T-helper 1 cell (primary cell): Measurements from ENCODE around the gene ADAMTSL3.

ENCODE experiments used
- DNase-seq, 5 donors: peaks; one replicate each; pipeline ENCODE4 v3.0.0-alpha.2; 2012 to 2020

The ADAMTSL3 gene

GRCh38 chr15:83887404-83887803, 233.5 kb downstream of the ADAMTSL3 start:
- DNase-seq: no peak

- no peak for DNase-seq
Measured at GRCh38 chr15:83887961-83888360, 234.0 kb downstream of the ADAMTSL3 start.

DNA sequence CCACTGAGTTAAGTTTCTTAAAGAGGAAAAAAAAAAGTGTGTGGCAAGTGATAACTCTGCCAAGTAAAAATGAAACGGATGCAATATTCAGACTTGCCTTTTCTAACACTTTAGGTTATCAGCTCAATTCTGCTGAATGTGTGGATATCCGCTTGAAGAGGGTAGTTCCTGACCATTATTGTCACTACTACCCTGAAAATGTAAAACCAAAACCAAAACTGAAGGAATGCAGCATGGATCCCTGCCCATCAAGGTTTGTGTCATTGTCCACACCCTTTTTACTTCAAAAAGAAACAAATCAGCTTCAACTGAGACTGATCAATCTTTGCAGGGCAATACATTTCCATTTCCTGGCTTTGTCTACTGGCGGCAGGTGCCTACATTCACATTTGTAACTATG, 236.1 kb downstream of the ADAMTSL3 start:
- DNase-seq: peak in 1 of 5 donors; percentile 23

DNA sequence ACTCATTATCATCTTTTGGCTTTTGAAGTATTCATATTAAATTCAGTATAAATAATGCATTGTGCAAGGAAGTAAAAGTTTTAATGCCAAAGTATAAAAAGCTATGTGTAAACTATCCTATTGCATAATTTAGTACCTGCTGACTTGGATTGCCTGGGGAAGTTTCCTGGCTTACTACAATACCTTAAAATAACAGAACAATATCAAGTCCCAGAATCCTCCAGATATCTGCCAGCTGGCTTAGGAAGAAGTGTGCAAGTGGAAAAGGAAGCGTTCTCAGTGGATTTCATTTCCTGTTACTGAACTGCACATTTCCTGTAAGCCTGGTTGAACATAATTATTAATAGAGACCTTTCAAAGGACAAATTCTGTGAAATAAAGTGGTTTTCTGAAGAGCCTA, 236.7 kb downstream of the ADAMTSL3 start:
- no peak for DNase-seq

GRCh38 chr15:83892498-83892897, 238.6 kb downstream of the ADAMTSL3 start:
- DNase-seq: no peak

GRCh38 chr15:83893308-83893707, 239.4 kb downstream of the ADAMTSL3 start:
- DNase-seq: no peak

DNA sequence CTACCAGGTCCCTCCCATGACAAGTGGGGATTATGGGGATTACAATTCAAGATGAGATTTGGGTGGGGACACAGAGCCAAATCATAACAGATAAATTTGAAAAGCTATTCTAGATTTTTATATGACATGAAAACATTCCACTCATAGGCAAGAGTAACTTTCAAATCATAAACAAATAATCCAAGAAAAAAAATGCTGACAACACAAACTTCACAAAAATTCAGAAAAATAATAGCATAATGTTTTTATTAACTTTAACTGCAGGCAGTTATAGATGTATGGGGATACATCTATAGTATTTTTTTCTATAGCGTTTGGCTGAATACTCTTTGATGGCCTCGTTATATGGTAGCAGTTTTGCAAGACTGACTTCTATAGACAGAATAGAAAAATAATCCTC, 243.1 kb downstream of the ADAMTSL3 start:
- no peak for DNase-seq

DNA sequence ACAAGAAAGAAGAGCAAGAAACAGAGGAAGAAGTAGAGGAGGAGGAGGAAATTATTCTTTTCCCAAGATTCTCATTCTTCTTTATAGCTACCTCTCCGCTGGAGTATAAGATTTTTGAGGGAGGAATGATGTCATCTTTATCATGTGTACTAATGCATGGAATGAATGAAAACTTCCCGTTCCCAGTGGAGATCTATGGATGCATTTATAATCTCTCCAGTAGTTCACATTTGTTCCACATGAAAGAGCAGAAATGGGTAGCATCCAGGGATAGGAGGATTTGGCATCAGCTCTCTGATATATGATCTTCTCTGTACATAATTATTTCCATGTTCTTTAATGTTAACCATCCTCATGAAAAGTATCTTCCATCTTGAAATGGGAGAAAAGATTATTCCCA, 244.4 kb downstream of the ADAMTSL3 start:
- DNase-seq: no peak

- DNase-seq: no peak
Measured at GRCh38 chr15:83899670-83900069, 245.7 kb downstream of the ADAMTSL3 start.

DNA sequence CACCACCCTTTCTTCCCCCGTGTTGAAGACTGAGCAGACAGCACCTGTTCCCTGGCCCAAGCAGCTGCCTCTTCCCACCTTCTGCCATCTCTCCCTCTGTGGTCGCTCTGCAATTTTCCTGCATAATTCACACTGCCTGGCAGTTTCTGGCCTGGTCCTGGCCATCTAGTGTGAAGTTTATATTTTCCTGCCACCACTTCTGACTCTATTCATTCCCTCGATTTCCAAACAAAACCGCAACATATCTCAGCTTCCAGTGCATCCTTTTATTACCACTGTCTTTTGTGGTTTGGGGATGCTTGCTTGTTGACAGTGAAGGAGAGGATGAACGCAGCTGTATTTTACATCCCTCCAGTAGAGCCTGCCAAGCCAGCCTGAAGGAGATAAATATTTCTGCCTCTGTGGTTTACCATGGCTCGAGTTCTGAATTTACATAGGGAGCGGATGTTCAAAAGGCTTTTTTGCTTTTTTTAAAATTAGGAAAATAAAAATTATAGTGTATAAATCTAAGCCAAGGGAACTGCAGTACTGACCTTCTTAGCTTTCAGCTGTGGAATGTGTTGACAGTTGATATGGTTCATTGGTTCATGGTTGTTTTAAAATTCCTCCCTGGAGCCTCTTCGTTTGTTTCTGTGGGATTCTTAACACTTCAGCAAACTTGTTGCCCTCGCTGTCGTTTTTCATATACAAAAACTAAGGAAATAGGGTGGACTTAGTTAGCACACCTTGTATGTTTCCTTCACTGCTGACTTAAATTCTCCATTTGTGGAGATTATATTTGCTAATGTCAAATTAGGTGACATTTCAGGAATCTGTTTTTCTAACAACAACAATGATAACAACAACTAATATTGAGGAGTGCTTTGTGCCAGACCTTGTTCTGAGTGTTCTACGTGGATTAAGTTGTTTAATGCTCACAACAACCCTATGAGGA, 250.5 kb downstream of the ADAMTSL3 start:
- DNase-seq: no peak

- DNase-seq: no peak
Measured at GRCh38 chr15:83905556-83906273, 251.8 kb downstream of the ADAMTSL3 start.

- DNase-seq: no peak
Measured at GRCh38 chr15:83911345-83911744, 257.4 kb downstream of the ADAMTSL3 start.

DNA sequence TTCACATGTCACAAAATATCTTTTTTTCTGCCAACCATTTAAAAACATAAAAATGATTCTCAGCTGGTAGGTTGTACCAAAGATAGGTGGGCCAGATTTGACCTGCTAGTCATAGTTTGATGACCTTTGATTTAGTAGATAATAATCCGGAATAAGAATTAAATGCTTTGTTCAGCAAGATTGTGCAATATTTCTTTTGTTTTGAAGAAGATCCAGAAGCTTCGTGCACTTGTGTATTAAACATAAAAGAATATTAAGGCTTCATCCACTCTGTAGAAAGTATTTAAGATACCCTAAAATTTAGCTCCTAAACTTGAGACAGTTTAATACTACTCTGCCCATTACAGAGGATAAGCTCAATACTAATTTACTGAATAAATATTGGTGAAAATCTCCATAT, 258.4 kb downstream of the ADAMTSL3 start:
- DNase-seq: no peak

GRCh38 chr15:83913034-83913632, 259.2 kb downstream of the ADAMTSL3 start:
- DNase-seq: no peak

DNA sequence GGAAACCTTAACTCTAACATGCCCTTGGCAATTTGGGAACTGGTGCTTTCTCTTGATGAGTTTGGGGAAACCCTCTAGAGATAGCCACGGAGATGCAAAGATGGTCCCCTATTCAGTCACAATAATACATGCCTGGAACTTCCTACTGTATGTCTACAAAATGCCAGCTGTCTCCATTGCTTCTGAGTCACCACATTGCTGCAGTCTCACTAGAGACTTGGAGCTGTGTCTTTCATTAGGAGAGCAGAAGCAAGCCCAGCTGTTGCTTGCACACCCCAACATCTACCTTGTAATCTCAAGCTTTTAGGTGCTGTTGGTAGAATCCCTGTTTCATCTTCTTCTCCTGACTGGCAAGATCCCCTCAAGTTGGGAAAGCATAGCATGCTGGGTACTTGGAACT, 261.0 kb downstream of the ADAMTSL3 start:
- no peak for DNase-seq

DNA sequence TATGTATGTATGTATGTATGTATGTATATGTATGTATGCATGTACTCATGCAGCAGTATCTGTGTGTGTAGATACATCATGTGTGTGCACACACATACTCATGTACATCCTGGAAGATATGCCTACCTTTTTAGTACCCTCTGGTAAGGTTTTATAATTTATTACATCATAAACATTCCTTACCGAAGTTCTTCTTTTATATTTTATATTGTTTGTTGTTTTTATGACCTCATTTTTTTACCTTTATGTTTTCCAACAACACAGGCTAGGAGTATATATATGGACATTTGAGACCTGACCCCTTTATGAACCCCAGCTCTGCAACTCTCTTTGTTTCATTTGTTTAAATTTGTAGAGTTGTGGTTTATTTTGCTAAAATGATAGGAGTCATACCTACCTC, 263.5 kb downstream of the ADAMTSL3 start:
- DNase-seq: no peak

DNA sequence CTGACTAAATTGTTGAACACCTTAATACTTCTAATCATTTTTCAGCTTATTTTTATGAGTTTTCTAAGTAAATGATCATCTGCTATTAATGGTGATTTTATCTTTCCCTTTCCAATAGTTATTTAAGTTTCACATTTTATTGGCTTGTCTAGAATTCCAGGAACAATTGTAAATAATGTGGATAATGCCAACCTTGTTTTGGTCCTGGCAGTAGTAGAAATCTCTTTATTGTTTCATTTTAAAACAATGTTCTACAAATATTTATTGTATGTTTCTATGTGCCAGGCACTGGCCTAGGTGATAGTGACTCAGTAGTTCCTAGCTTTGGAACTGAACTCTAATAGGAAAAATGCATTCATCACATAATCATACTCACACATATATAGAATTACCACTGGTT, 264.1 kb downstream of the ADAMTSL3 start:
- no peak for DNase-seq

- peak in 1 of 5 donors; percentile 46 for DNase-seq
Measured at GRCh38 chr15:83919319-83919830, 265.5 kb downstream of the ADAMTSL3 start.

DNA sequence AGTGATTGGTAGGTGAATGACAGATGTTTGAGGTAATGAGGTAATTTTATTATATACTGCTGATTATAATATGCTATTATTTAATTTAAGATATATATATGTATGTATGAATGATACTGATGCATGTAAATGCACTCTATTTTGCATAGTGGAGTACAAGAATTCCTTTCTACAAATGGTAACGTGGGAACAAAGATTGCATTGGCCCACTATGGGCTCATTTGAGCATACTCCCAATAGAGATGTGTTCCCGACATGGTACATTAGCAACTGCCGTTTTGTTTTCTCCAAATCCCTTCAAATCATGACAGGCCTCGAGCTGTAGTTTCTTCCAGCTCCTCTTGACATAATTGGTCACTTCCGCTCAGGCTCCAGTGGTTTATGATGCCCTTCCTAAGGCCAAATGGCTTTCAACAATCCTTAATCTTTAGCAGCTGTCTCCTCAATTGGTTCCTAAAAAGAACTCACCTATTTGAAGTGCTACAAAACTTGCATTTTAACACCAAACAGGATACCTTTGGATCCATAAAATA, 266.1 kb downstream of the ADAMTSL3 start:
- no peak for DNase-seq

GRCh38 chr15:83922649-83923294, 268.8 kb downstream of the ADAMTSL3 start:
- no peak for DNase-seq

DNA sequence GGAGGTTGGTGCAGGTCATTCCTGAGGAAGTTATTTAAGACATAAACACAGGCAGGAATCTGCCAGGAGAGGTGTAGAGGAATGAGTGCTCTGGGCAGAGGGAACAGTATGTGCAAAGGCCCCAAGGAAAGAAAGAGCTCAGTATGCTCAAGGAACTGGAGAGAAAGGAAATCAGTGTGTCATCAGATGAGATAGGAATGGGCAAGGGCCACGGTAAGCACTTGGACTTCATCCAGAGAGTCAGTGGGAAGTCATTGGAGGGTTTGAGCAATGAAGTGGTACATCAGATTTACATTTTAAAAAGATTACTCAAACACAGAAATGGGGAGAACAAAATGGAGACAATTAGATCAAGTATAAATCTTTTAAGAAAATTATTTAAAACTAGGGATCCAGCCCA, 272.2 kb downstream of the ADAMTSL3 start:
- DNase-seq: no peak

DNA sequence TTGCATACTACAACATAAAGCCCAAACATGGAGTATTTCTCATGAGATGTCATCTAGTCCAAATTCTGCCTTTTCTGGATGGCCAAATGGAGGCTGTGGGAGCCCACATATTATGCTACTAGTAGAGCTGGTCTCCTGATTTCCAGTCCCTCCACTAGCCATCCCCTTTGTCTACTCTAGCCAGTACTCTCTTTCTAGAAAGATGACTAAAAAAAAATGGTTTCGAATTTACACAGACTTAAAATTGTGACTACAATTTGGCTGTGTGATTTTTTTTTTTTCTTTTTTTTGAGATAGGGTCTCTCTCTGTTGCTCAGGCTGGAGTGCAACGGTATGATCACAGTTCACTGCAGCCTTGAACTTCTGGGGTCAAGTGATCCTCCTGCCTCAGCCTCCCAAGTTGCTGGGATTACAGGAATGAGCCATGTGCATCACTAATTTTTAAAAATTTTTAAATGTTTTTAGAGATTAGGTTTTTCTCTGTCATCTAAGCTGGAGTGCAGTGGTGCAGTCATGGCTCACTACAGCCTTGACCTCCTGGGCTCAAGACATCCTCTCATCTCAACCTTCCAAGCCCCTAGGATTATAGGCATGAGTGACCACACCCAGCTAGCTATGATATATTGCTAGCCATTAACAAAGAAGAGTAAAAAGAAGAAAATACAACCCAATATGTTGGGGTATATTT, 273.9 kb downstream of the ADAMTSL3 start:
- DNase-seq: peak in 1 of 5 donors; percentile 33
